Measurements from ENCODE around the gene SEMA6A.

SEMA6A gene

GRCh38 chr5:116577064-116577788, 2.6 kb upstream of the SEMA6A start:
- no peak for DNase-seq (ENCODE audit: low read depth)
- no peak overlapping the region for H3K4me3 ChIP-seq (ENCODE audit: low read depth, low read length)

- H3K4me3 ChIP-seq (ENCODE audit: low read depth, low read length), result peak overlapping the region; percentile 61
- no peak for DNase-seq (ENCODE audit: low read depth)
Observed at GRCh38 chr5:116576053-116576713, 1.6 kb upstream of the SEMA6A start.

- peak overlapping the region; percentile 61 for H3K4me3 ChIP-seq (ENCODE audit: low read depth, low read length)
- DNase-seq (ENCODE audit: low read depth), result no peak
Observed at GRCh38 chr5:116575326-116576052, 866 bp upstream of the SEMA6A start.

GRCh38 chr5:116573702-116574366, 789 bp downstream of the SEMA6A start:
- DNase-seq (ENCODE audit: low read depth), result no peak
- H3K4me3 ChIP-seq (ENCODE audit: low read depth, low read length), result peak overlapping the region; percentile 61

- DNase-seq (ENCODE audit: low read depth), result no peak
- H3K4me3 ChIP-seq (ENCODE audit: low read depth, low read length), result peak overlapping the region; percentile 61
Observed at GRCh38 chr5:116573279-116573701, 1.3 kb downstream of the SEMA6A start.

- peak overlapping the region; percentile 61 for H3K4me3 ChIP-seq (ENCODE audit: low read depth, low read length)
- DNase-seq (ENCODE audit: low read depth), result no peak
Observed at GRCh38 chr5:116572350-116573278, 2.0 kb downstream of the SEMA6A start.

- no peak for DNase-seq (ENCODE audit: low read depth)
- H3K4me3 ChIP-seq (ENCODE audit: low read depth, low read length), result peak overlapping the region; percentile 61
Observed at GRCh38 chr5:116571568-116572349, 2.9 kb downstream of the SEMA6A start.

- H3K4me3 ChIP-seq (ENCODE audit: low read depth, low read length), result no peak overlapping the region
- DNase-seq (ENCODE audit: low read depth), result no peak
Observed at GRCh38 chr5:116569999-116570398, 4.6 kb downstream of the SEMA6A start.

- DNase-seq (ENCODE audit: low read depth), result no peak
- H3K4me3 ChIP-seq (ENCODE audit: low read depth, low read length), result no peak overlapping the region
Observed at GRCh38 chr5:116567106-116567505, 7.5 kb downstream of the SEMA6A start.

GRCh38 chr5:116566251-116566650, 8.4 kb downstream of the SEMA6A start:
- DNase-seq (ENCODE audit: low read depth), result no peak
- H3K4me3 ChIP-seq (ENCODE audit: low read depth, low read length), result no peak overlapping the region

GRCh38 chr5:116564756-116565490, 9.7 kb downstream of the SEMA6A start:
- no peak for DNase-seq (ENCODE audit: low read depth)
- H3K4me3 ChIP-seq (ENCODE audit: low read depth, low read length), result no peak overlapping the region

GRCh38 chr5:116564312-116564711, 10.3 kb downstream of the SEMA6A start:
- H3K4me3 ChIP-seq (ENCODE audit: low read depth, low read length), result no peak overlapping the region
- DNase-seq (ENCODE audit: low read depth), result no peak

GRCh38 chr5:116563736-116564308, 10.8 kb downstream of the SEMA6A start:
- no peak overlapping the region for H3K4me3 ChIP-seq (ENCODE audit: low read depth, low read length)
- DNase-seq (ENCODE audit: low read depth), result no peak

- DNase-seq (ENCODE audit: low read depth), result no peak
- no peak overlapping the region for H3K4me3 ChIP-seq (ENCODE audit: low read depth, low read length)
Observed at GRCh38 chr5:116562669-116563068, 12.0 kb downstream of the SEMA6A start.

- no peak overlapping the region for H3K4me3 ChIP-seq (ENCODE audit: low read depth, low read length)
- DNase-seq (ENCODE audit: low read depth), result no peak
Observed at GRCh38 chr5:116561658-116562057, 13.0 kb downstream of the SEMA6A start.

- DNase-seq (ENCODE audit: low read depth), result no peak
Observed at GRCh38 chr5:116559673-116560164, 14.9 kb downstream of the SEMA6A start.

GRCh38 chr5:116559239-116559638, 15.4 kb downstream of the SEMA6A start:
- H3K4me3 ChIP-seq (ENCODE audit: low read depth, low read length), result no peak overlapping the region
- no peak for DNase-seq (ENCODE audit: low read depth)

More at GRCh38 chr5:116559673-116560164, 14.9 kb downstream of the SEMA6A start:
- H3K4me3 ChIP-seq (ENCODE audit: low read depth, low read length), result no peak overlapping the region

Measured in skeletal muscle cell (primary cell).